B cell (primary cell): ENCODE data around the gene CBX2. TPM values are rescaled to one million over a fixed set of nuclear protein-coding genes. Genes with fewer than 3 reads are reported as not detected.

Source experiments
- ATAC-seq: fragments of 200-7000 bp; cut with Tn5 transposase; one replicate; pipeline ENCODE4 v1.10.0; 2021; ENCODE audit warnings: low read depth, mild to moderate bottlenecking, moderate number of reproducible peaks, moderate library complexity
- CTCF ChIA-PET: fragments of 350-600 bp; sonication (Branson Sonifier 250); formaldehyde crosslinking; loops from one replicate; lab custom pipeline; 2021; ENCODE audit warnings: antibody characterized with exemption, inconsistent platforms; lab: Charles Lee
- POLR2A ChIA-PET: fragments of 350-600 bp; sonication (Branson Sonifier 250); formaldehyde crosslinking; loops from one replicate; lab custom pipeline; 2021; ENCODE audit warnings: antibody characterized with exemption; lab: Charles Lee
- DNase-seq: peaks from one replicate; pipeline ENCODE4 v3.0.0; 2013
- H2AFZ ChIP-seq: 2 replicates; pipeline ENCODE4 v1.6.1; 2012; ENCODE audit warnings: mild to moderate bottlenecking, low read depth, low read length; ENCODE audit not compliant: insufficient read depth, poor library complexity, severe bottlenecking
- H3K27ac ChIP-seq, 2 donors: 1 replicate in 1 of 2; 2 replicates in 1 of 2; pipeline ENCODE4 v1.5.1; 2012 to 2013; ENCODE audit warnings: low read length in 2 of 2, mild to moderate bottlenecking in 2 of 2, moderate library complexity in 1 of 2
- H3K27me3 ChIP-seq, 4 experiments: fragments of 200-600 bp in 1 of 4; sonication (generic) in 1 of 4; replicated peaks in 1 of 4; 1 replicate in 2 of 4; 2 replicates in 2 of 4; pipeline versions ENCODE4 v1.6.1 to v1.7.0; 2013 to 2016; ENCODE audit warnings: low read length in 3 of 4, mild to moderate bottlenecking in 2 of 4, mixed read lengths in 1 of 4, moderate library complexity in 1 of 4; ENCODE audit not compliant: insufficient read depth in 4 of 4, control insufficient read depth in 3 of 4; ENCODE audit errors: control extremely low read depth in 1 of 4
- H3K36me3 ChIP-seq, 2 experiments: replicated peaks in 1 of 2; 1 replicate in 1 of 2; 2 replicates in 1 of 2; pipeline versions ENCODE4 v1.6.1 to v1.7.1; 2013; ENCODE audit warnings: low read length in 1 of 2; ENCODE audit not compliant: insufficient read depth in 2 of 2, control insufficient read depth in 1 of 2; ENCODE audit errors: control extremely low read depth in 1 of 2, extremely low read depth in 1 of 2
- H3K4me1 ChIP-seq, 2 donors: fragments of 200-600 bp in 1 of 2; sonication (generic) in 1 of 2; 1 replicate in 1 of 2; 2 replicates in 1 of 2; pipeline versions ENCODE4 v1.5.1 to v1.6.1; 2013 to 2017; ENCODE audit warnings: low read length in 2 of 2; ENCODE audit not compliant: control insufficient read depth in 2 of 2, insufficient read depth in 2 of 2
- H3K4me2 ChIP-seq: replicated peaks from 2 replicates; pipeline ENCODE3; 2012; ENCODE audit warnings: mild to moderate bottlenecking, low read depth, low read length; ENCODE audit not compliant: poor library complexity, severe bottlenecking
- H3K4me3 ChIP-seq, 5 experiments: fragments of 200-600 bp in 1 of 5; sonication (generic) in 1 of 5; 1 replicate in 3 of 5; 2 replicates in 2 of 5; pipeline versions ENCODE4 v1.5.1 to v1.7.0; 2011 to 2016; ENCODE audit warnings: low read length in 4 of 5, mild to moderate bottlenecking in 4 of 5, low read depth in 2 of 5, control low read depth in 1 of 5, moderate library complexity in 1 of 5; ENCODE audit not compliant: insufficient read depth in 1 of 5; ENCODE audit errors: control extremely low read depth in 1 of 5, extremely low read depth in 1 of 5
- H3K79me2 ChIP-seq: fragments of 200-600 bp; sonication (generic); one replicate; pipeline ENCODE4 v1.6.0; 2016; ENCODE audit warnings: low read length; ENCODE audit not compliant: control insufficient read depth, insufficient read depth
- H3K9ac ChIP-seq: fragments of 200-600 bp; sonication (generic); 2 replicates; pipeline ENCODE4 v1.6.1; 2017; ENCODE audit warnings: mild to moderate bottlenecking, low read length, moderate library complexity
- H3K9me3 ChIP-seq, 3 donors: one replicate each; pipeline versions ENCODE4 v1.6.1 to v1.7.1; 2013; ENCODE audit warnings: low read length in 2 of 3; ENCODE audit not compliant: control insufficient read depth in 2 of 3, insufficient read depth in 1 of 3; ENCODE audit errors: control extremely low read depth in 1 of 3
- H4K20me1 ChIP-seq: 2 replicates; pipeline ENCODE4 v1.6.0; 2012; ENCODE audit warnings: mild to moderate bottlenecking, low read length; ENCODE audit not compliant: insufficient read depth, control insufficient read depth, poor library complexity, severe bottlenecking
- H3K27ac Mint-ChIP-seq: one replicate; pipeline ENCODE4 v1.8.0; 2021; ENCODE audit warnings: mixed read lengths
- H3K27me3 Mint-ChIP-seq: one replicate; pipeline ENCODE4 v1.8.0; 2021; ENCODE audit warnings: mixed read lengths
- H3K4me1 Mint-ChIP-seq: one replicate; pipeline ENCODE4 v1.8.0; 2021; ENCODE audit warnings: mixed read lengths
- H3K4me3 Mint-ChIP-seq: one replicate; pipeline ENCODE4 v1.8.0; 2021; ENCODE audit warnings: mixed read lengths
- H3K9me3 Mint-ChIP-seq: one replicate; pipeline ENCODE4 v1.8.0; 2022; ENCODE audit warnings: mixed read lengths; ENCODE audit not compliant: insufficient read depth
- CTCF ChIP-seq: fragments of 200-600 bp; IDR thresholded peaks from one replicate; pipeline ENCODE4 v1.8.0; 2022; ENCODE audit warnings: antibody characterized with exemption, mild to moderate bottlenecking
- EZH2 ChIP-seq: IDR thresholded peaks from 2 replicates; pipeline ENCODE4 v1.6.1; 2012; ENCODE audit warnings: borderline replicate concordance, low read depth, mild to moderate bottlenecking, moderate library complexity, low read length; ENCODE audit not compliant: insufficient read depth, poor library complexity, severe bottlenecking
- WGBS: methylation state at CpG from one replicate; pipeline ENCODE4 v1.1.5; 2013; ENCODE audit warnings: missing lambda C conversion rate; ENCODE audit not compliant: insufficient coverage; 5-methylcytosine and 5-hydroxymethylcytosine counted together
- intact Hi-C: fragments of 100-400 bp; cut with micrococcal nuclease; formaldehyde crosslinking; loops from one replicate; pipeline ENCODE4 v1.10.0; 2022
- polyA plus RNA-seq: library from polyadenylated mRNA; depleted of rRNA; stranded (reverse); fragments of >200 nt; gene quantifications from 2 replicates; pipeline ENCODE4 v1.2.3, GENCODE V29; 2012
- total RNA-seq, 2 donors: library from RNA; stranded (reverse); fragments of 120-200 nt in 1 of 2; gene quantifications; 1 replicate in 1 of 2; 2 replicates in 1 of 2; pipeline versions ENCODE4 v1.2.3 to v1.2.4, GENCODE V29; 2013 to 2022

CBX2 gene
- total and polyA plus RNA-seq, 2 donors (not counting 1 experiment from before 2014, with no cell fraction given) = 0.10 to 0.47 TPM

GRCh38 chr17:79825580-79825921 lies 47.6 kb downstream of the CBX2 start:
- ChIA-PET POLR2A (no interaction called here), CTCF (interaction anchor here (0.8 to 1.6 kb wide), 5 partner anchors 10 to 19 kb away, joined by 3 to 4 read pairs (median 3); partner anchors contain the start of gene CBX4)
- WGBS = 100% methylated on average over 1 of the region's 5 CpGs

More at GRCh38 chr17:79825580-79825921, 47.6 kb downstream of the CBX2 start:
- Mint-ChIP-seq H3K27me3 (peaks cover 34% of the 10 kb centered on the region), H3K4me1 (peaks cover 16% of the 10 kb centered on the region), H3K27ac (no peak overlapping the region), H3K9me3 (no peaks in the 10 kb centered on the region), H3K4me3 (no peak overlapping the region)
- Histone ChIP-seq H3K27me3 (peaks cover 0 to 16% (median 0%) of the 10 kb centered on the region in 4 experiments), H2AFZ (no peak overlapping the region), H3K4me3 (no peak overlapping the region), H3K9ac (no peak overlapping the region), H3K27ac (no peak overlapping the region), H3K4me1 (peaks cover 8 to 9% of the 10 kb centered on the region in 2 donors), H3K79me2 (no peaks in the 10 kb centered on the region), H3K9me3 (peaks cover 0 to 3% (median 0%) of the 10 kb centered on the region in 3 donors), H3K36me3 (no peaks in the 10 kb centered on the region), H3K4me2 (no peak overlapping the region), H4K20me1 (peaks cover 2% of the 10 kb centered on the region)
- TF ChIP-seq EZH2 = no peak
- TF ChIP-seq CTCF = no peak
- DNase-seq (no peak), ATAC-seq (no peak)
- intact Hi-C loops = no loop called here
